ENCODE measurements around the gene INA. TPM values are rescaled to one million over a fixed set of nuclear protein-coding genes. Genes with fewer than 3 reads are reported as not detected.

Gene INA
- polyA plus RNA-seq, 1 of the 3 experiments (the other 2 are of a cell fraction) = 4.8 TPM

DNA sequence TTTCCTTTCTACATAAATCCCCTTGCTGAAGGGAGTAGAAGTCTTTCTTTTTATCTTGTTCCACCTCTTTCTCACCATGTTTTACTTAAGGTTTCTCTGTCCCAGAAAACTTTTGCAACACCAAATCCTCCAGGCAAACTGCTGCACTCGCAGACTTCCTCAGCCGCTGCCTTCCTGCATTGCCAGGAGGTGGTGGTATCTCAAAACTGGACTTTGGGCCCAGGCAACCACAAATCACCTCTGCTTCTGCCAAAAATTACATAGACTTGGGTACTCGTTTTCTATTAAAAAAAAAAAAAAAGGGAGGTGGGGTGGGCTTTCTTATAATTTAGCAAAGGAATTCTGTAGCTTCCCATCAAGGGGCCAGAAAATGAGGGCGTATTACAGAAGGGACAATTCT lies 14.7 kb downstream of the INA start:
- Histone ChIP-seq H3K9me3 (no peaks in the 10 kb centered on the region), H2AFZ (ENCODE audit: low read depth) (no peak overlapping the region), H3F3A (replicated peaks; ENCODE audit: insufficient read depth) (peaks cover 14% of the 10 kb centered on the region), H3K4me2 (no peak overlapping the region), H3K27ac (ENCODE audit: low read depth in 2 of 2, low read length in 1 of 2) (no peak overlapping the region), H3K79me2 (ENCODE audit: insufficient read depth) (no peaks in the 10 kb centered on the region), H3K9ac (no peak overlapping the region), H3K36me3 (replicated peaks in 1 of 2; ENCODE audit: control insufficient read depth in 1 of 2, insufficient read depth in 2 of 2, low read length in 1 of 2) (no peaks in the 10 kb centered on the region), H3K4me1 (ENCODE audit: control insufficient read depth in 1 of 2, insufficient read depth in 2 of 2, low read depth in 1 of 2, low read length in 1 of 2) (no peaks in the 10 kb centered on the region), H3K9me2 (no peaks in the 10 kb centered on the region; the same call in 1 of the 2 replicates), H3K27me3 (ENCODE audit: insufficient read depth) (no peaks in the 10 kb centered on the region), H4K20me1 (ENCODE audit: insufficient read depth) (no peaks in the 10 kb centered on the region), H3K4me3 (ENCODE audit: low read depth in 2 of 2, low read length in 1 of 2) (no peak overlapping the region)
- POLR2A ChIA-PET = interaction anchor here (1.3 kb wide), 1 partner anchor 14 kb away, joined by 8 read pairs; the partner anchor contains the start of gene INA
- TF ChIP-seq, protein P1, sequence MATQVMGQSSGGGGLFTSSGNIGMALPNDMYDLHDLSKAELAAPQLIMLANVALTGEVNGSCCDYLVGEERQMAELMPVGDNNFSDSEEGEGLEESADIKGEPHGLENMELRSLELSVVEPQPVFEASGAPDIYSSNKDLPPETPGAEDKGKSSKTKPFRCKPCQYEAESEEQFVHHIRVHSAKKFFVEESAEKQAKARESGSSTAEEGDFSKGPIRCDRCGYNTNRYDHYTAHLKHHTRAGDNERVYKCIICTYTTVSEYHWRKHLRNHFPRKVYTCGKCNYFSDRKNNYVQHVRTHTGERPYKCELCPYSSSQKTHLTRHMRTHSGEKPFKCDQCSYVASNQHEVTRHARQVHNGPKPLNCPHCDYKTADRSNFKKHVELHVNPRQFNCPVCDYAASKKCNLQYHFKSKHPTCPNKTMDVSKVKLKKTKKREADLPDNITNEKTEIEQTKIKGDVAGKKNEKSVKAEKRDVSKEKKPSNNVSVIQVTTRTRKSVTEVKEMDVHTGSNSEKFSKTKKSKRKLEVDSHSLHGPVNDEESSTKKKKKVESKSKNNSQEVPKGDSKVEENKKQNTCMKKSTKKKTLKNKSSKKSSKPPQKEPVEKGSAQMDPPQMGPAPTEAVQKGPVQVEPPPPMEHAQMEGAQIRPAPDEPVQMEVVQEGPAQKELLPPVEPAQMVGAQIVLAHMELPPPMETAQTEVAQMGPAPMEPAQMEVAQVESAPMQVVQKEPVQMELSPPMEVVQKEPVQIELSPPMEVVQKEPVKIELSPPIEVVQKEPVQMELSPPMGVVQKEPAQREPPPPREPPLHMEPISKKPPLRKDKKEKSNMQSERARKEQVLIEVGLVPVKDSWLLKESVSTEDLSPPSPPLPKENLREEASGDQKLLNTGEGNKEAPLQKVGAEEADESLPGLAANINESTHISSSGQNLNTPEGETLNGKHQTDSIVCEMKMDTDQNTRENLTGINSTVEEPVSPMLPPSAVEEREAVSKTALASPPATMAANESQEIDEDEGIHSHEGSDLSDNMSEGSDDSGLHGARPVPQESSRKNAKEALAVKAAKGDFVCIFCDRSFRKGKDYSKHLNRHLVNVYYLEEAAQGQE (IDR thresholded peaks at IDR 0.05; ENCODE audit: low read depth, low read length) = no peak
- TF ChIP-seq ELF1 (IDR thresholded peaks at IDR 0.05) (no peak), TCF12 (IDR thresholded peaks at IDR 0.05) (no peak)
- TF ChIP-seq, protein P2, sequence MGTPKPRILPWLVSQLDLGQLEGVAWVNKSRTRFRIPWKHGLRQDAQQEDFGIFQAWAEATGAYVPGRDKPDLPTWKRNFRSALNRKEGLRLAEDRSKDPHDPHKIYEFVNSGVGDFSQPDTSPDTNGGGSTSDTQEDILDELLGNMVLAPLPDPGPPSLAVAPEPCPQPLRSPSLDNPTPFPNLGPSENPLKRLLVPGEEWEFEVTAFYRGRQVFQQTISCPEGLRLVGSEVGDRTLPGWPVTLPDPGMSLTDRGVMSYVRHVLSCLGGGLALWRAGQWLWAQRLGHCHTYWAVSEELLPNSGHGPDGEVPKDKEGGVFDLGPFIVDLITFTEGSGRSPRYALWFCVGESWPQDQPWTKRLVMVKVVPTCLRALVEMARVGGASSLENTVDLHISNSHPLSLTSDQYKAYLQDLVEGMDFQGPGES (IDR thresholded peaks at IDR 0.05; ENCODE audit: low read depth, low read length) = no peak
- DNase-seq = no peak
- 86% methylated on average over 4 of the region's 4 CpGs for WGBS (ENCODE audit: low lambda C conversion rate)
- CTCF ChIA-PET = interaction anchor here (0.6 to 1.2 kb wide), 4 partner anchors 10 to 457 kb away, joined by 3 to 4 read pairs (median 3); no protein-coding TSS in a partner anchor

DNA sequence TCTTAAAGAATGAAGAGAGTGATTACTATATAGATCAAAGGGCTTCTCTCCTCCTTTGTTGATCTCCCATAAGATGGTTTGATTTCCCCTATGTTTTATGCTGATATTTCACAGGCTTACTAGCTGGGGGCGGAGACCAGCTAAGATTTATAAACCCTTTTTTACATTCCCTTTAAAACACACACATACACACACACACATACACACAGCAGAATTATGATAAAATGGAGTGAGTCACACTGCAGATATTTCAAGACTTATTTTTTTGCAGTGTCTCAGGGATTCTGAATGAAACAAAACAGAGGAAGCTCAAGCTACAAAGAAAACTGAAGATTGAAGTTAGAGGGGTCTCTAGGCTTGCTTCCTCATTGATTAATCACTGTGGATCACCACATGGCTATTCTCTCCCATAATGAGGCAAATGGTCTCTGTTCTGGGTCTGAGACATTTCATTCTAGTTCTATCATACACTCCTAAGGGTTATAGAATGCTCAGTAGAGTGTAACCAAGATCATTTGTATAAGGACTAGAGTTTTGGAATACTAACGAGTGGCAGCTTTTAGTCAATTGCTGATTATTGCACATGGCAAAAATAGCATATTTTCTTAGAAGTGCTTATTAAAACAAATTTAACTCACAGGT lies 18.6 kb downstream of the INA start:
- Histone ChIP-seq H3F3A (replicated peaks; ENCODE audit: insufficient read depth) (peaks cover 17% of the 10 kb centered on the region), H3K9me2 (no peaks in the 10 kb centered on the region; the same call in 1 of the 2 replicates), H3K4me3 (ENCODE audit: low read depth in 2 of 2, low read length in 1 of 2) (no peak overlapping the region), H3K36me3 (replicated peaks in 1 of 2; ENCODE audit: control insufficient read depth in 1 of 2, insufficient read depth in 2 of 2, low read length in 1 of 2) (no peaks in the 10 kb centered on the region), H3K27ac (ENCODE audit: low read depth in 2 of 2, low read length in 1 of 2) (peak overlapping the region in 1 of 2 experiments; percentile 60; a peak in 2 of 4 replicates), H3K9me3 (no peaks in the 10 kb centered on the region), H4K20me1 (ENCODE audit: insufficient read depth) (no peaks in the 10 kb centered on the region), H3K27me3 (ENCODE audit: insufficient read depth) (no peaks in the 10 kb centered on the region), H3K79me2 (ENCODE audit: insufficient read depth) (no peaks in the 10 kb centered on the region), H3K4me2 (peak overlapping the region; percentile 56; the same call in 1 of the 2 replicates), H2AFZ (ENCODE audit: low read depth) (no peak overlapping the region; the same call in 1 of the 2 replicates), H3K4me1 (ENCODE audit: control insufficient read depth in 1 of 2, insufficient read depth in 2 of 2, low read depth in 1 of 2, low read length in 1 of 2) (no peaks in the 10 kb centered on the region), H3K9ac (no peak overlapping the region)
- CTCF ChIA-PET = interaction anchor here (1.0 to 1.9 kb wide), 2 partner anchors 9 to 38 kb away, joined by 3 to 4 read pairs; no protein-coding TSS in a partner anchor
- POLR2A ChIA-PET = no interaction called here
- 41% methylated on average over 2 of the region's 2 CpGs for WGBS (ENCODE audit: low lambda C conversion rate)
- no peak for DNase-seq
- peak; percentile 74 for TF ChIP-seq TCF12 (IDR thresholded peaks at IDR 0.05)
- peak; percentile 90 for TF ChIP-seq FOSL2 (IDR thresholded peaks at IDR 0.05; ENCODE audit: borderline replicate concordance, low read depth)
- peak; percentile 69; the same call in 1 of the 2 replicates for TF ChIP-seq TEAD4 (IDR thresholded peaks at IDR 0.05; ENCODE audit: borderline replicate concordance, insufficient read depth)
- peak in 1 of 2 experiments; percentile 48; a peak in 1 of 4 replicates for TF ChIP-seq EP300 (IDR thresholded peaks at IDR 0.05; ENCODE audit: borderline replicate concordance in 1 of 2, low read depth in 1 of 2, low read length in 1 of 2)
- peak; percentile 88 for TF ChIP-seq JUND (IDR thresholded peaks at IDR 0.05)
- TF ChIP-seq, protein P3, sequence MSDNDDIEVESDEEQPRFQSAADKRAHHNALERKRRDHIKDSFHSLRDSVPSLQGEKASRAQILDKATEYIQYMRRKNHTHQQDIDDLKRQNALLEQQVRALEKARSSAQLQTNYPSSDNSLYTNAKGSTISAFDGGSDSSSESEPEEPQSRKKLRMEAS (IDR thresholded peaks at IDR 0.05; ENCODE audit: low read depth) = 0 out of 2 replicates have a peak, but pooled peaks have one; percentile 30
- TF ChIP-seq, protein P4, sequence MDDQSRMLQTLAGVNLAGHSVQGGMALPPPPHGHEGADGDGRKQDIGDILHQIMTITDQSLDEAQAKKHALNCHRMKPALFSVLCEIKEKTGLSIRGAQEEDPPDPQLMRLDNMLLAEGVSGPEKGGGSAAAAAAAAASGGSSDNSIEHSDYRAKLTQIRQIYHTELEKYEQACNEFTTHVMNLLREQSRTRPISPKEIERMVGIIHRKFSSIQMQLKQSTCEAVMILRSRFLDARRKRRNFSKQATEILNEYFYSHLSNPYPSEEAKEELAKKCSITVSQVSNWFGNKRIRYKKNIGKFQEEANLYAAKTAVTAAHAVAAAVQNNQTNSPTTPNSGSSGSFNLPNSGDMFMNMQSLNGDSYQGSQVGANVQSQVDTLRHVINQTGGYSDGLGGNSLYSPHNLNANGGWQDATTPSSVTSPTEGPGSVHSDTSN (IDR thresholded peaks at IDR 0.05) = peak; percentile 69
- TF ChIP-seq, protein P5, sequence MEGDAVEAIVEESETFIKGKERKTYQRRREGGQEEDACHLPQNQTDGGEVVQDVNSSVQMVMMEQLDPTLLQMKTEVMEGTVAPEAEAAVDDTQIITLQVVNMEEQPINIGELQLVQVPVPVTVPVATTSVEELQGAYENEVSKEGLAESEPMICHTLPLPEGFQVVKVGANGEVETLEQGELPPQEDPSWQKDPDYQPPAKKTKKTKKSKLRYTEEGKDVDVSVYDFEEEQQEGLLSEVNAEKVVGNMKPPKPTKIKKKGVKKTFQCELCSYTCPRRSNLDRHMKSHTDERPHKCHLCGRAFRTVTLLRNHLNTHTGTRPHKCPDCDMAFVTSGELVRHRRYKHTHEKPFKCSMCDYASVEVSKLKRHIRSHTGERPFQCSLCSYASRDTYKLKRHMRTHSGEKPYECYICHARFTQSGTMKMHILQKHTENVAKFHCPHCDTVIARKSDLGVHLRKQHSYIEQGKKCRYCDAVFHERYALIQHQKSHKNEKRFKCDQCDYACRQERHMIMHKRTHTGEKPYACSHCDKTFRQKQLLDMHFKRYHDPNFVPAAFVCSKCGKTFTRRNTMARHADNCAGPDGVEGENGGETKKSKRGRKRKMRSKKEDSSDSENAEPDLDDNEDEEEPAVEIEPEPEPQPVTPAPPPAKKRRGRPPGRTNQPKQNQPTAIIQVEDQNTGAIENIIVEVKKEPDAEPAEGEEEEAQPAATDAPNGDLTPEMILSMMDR (IDR thresholded peaks at IDR 0.05) = no peak
- no peak for TF ChIP-seq NRF1 (IDR thresholded peaks at IDR 0.05; ENCODE audit: low read depth, low read length)
- TF ChIP-seq, protein P1 (IDR thresholded peaks at IDR 0.05; ENCODE audit: low read depth, low read length) = no peak

Measured in SK-N-SH (cell line).